ENCODE measurements around the gene NCKAP5. TPM values are rescaled to one million over a fixed set of nuclear protein-coding genes. Genes with fewer than 3 reads are reported as not detected.

NCKAP5 gene
- total RNA-seq, 1 experiment from 2014 or later = not detected

GRCh38 chr2:133541376-133541775, 26.9 kb downstream of the NCKAP5 start:
- no TSS peak for BruUV-seq (replicated peaks)
- intact Hi-C loops (cut with micrococcal nuclease; ENCODE audit: unreplicated experiment) = no loop called here
- no peak overlapping the region for H3K4me3 ChIP-seq
- no peaks in the 10 kb centered on the region for H3K9me2 ChIP-seq (ENCODE audit: insufficient read depth)
- H3K9me3 ChIP-seq (ENCODE audit: insufficient read depth, low read depth) = no peaks in the 10 kb centered on the region
- H3K4me2 ChIP-seq = no peak overlapping the region
- no peaks in the 10 kb centered on the region for H3K36me3 ChIP-seq (ENCODE audit: low read depth)
- H4K20me1 ChIP-seq (ENCODE audit: insufficient read depth) = no peaks in the 10 kb centered on the region
- no peaks in the 10 kb centered on the region for H3K79me2 ChIP-seq (ENCODE audit: low read depth)
- H3F3A ChIP-seq (ENCODE audit: insufficient read depth, low read depth) = no peaks in the 10 kb centered on the region
- CTCF ChIA-PET = no interaction called here
- no peak overlapping the region for H2AFZ ChIP-seq
- no peak overlapping the region for H3K27ac ChIP-seq
- no peak for DNase-seq
- no peaks in the 10 kb centered on the region for H3K4me1 ChIP-seq (replicated peaks; ENCODE audit: insufficient read depth)
- H3K27me3 ChIP-seq (ENCODE audit: insufficient read depth, low read depth) = peaks cover 22% of the 10 kb centered on the region
- POLR2A ChIA-PET (ENCODE audit: unreplicated experiment) = no interaction called here
- TF ChIP-seq EZH2 (IDR thresholded peaks at IDR 0.05; ENCODE audit: low read depth) = no peak
- no peak for TF ChIP-seq CTCF (conservative IDR thresholded peaks at IDR 0.05)

- Histone ChIP-seq H3K9me2 (ENCODE audit: insufficient read depth) (no peaks in the 10 kb centered on the region), H2AFZ (no peak overlapping the region), H3K36me3 (ENCODE audit: low read depth) (no peaks in the 10 kb centered on the region), H3K27me3 (ENCODE audit: insufficient read depth, low read depth) (no peaks in the 10 kb centered on the region), H3F3A (ENCODE audit: insufficient read depth, low read depth) (no peaks in the 10 kb centered on the region), H3K9me3 (ENCODE audit: insufficient read depth, low read depth) (no peaks in the 10 kb centered on the region), H3K4me3 (no peak overlapping the region), H3K4me2 (no peak overlapping the region), H3K79me2 (ENCODE audit: low read depth) (no peaks in the 10 kb centered on the region), H3K27ac (no peak overlapping the region), H4K20me1 (ENCODE audit: insufficient read depth) (no peaks in the 10 kb centered on the region), H3K4me1 (replicated peaks; ENCODE audit: insufficient read depth) (no peaks in the 10 kb centered on the region)
- BruUV-seq (replicated peaks) = no TSS peak
- intact Hi-C loops (cut with micrococcal nuclease; ENCODE audit: unreplicated experiment) = no loop called here
- TF ChIP-seq CTCF (conservative IDR thresholded peaks at IDR 0.05) = no peak
- no peak for TF ChIP-seq EZH2 (IDR thresholded peaks at IDR 0.05; ENCODE audit: low read depth)
- DNase-seq = no peak
- POLR2A ChIA-PET (ENCODE audit: unreplicated experiment) = no interaction called here
- CTCF ChIA-PET = no interaction called here
Observed at GRCh38 chr2:133532919-133533318, 35.3 kb downstream of the NCKAP5 start.

GRCh38 chr2:133531382-133531781, 36.9 kb downstream of the NCKAP5 start:
- BruUV-seq (replicated peaks) = no TSS peak
- ChIA-PET CTCF (no interaction called here), POLR2A (ENCODE audit: unreplicated experiment) (no interaction called here)
- TF ChIP-seq CTCF (conservative IDR thresholded peaks at IDR 0.05) = no peak
- no peak for TF ChIP-seq EZH2 (IDR thresholded peaks at IDR 0.05; ENCODE audit: low read depth)
- Histone ChIP-seq H3F3A (ENCODE audit: insufficient read depth, low read depth) (no peaks in the 10 kb centered on the region), H3K4me2 (no peak overlapping the region), H3K27ac (no peak overlapping the region), H3K79me2 (ENCODE audit: low read depth) (no peaks in the 10 kb centered on the region), H4K20me1 (ENCODE audit: insufficient read depth) (no peaks in the 10 kb centered on the region), H3K4me3 (no peak overlapping the region), H2AFZ (no peak overlapping the region), H3K4me1 (replicated peaks; ENCODE audit: insufficient read depth) (no peaks in the 10 kb centered on the region), H3K27me3 (ENCODE audit: insufficient read depth, low read depth) (no peaks in the 10 kb centered on the region), H3K9me3 (ENCODE audit: insufficient read depth, low read depth) (no peaks in the 10 kb centered on the region), H3K36me3 (ENCODE audit: low read depth) (no peaks in the 10 kb centered on the region), H3K9me2 (ENCODE audit: insufficient read depth) (no peaks in the 10 kb centered on the region)
- DNase-seq = no peak
- intact Hi-C loops (cut with micrococcal nuclease; ENCODE audit: unreplicated experiment) = no loop called here
